Cardiac septum (tissue), 1 donor: ENCODE measurements around the gene RCAN2. TPM values are rescaled to one million over a fixed set of nuclear protein-coding genes. Genes with fewer than 3 reads are reported as not detected.

Source experiments
- DNase-seq: peaks from one replicate; pipeline ENCODE4 v3.0.0-alpha.2; 2020; ENCODE audit warnings: low spot score
- intact Hi-C: fragments of 100-400 bp; cut with DNase I; formaldehyde crosslinking; loops from one replicate; pipeline ENCODE4 v1.14.0; 2022
- long read RNA-seq: library from polyadenylated mRNA; unstranded; transcript quantifications from one replicate; pipeline ENCODE4 v2.0.0, GENCODE V29; 2021
- total RNA-seq: library from RNA; stranded (reverse); fragmentation: NEBNext Ultra II Directional; extraction: Animal tissue kit (Norgen Biotek cat#: 25700); gene quantifications from one replicate; pipeline ENCODE4 v1.2.1, GENCODE V29; 2021
- donor health status: DM: no; HTN: no; CAD: no.

RCAN2 gene
- 281 TPM for total RNA-seq
- long read RNA-seq, partial matches to known transcripts: 146 of 213 reads
- long read RNA-seq, other reads (novel, unspliced or antisense): 65 of 213 reads

DNA sequence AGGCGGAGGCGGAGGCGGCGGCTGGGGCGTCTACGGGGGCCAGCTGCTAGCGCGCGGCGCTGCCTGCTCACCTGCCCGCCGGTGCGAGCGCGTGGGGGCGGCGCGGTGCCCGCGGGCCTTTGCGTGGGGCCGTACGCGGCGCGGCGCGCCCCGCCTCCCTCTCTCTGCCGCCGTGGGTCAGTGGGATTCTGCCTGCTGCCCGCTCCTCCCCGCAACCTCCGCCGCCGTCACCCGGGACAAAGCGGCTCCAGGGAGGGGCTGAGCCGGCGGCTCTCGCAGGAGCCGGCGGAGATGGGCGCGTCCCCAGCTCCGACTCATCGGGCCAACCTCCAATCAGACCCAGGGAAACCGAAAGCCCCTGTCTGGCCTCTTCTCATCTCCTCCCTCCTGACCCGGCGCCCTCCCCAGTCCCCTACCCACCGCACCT, at the start of gene RCAN2:
TSS of gene RCAN2 (minus strand) at position 249 of the 427 bp plus-strand sequence.
- DNase-seq: peak; percentile 90
- intact Hi-C loops: loop anchor here (1.0 to 5.0 kb wide), 3 partner anchors 72 to 272 kb away; no protein-coding TSS in a partner anchor

GRCh38 chr6:46539866-46540265, 48.6 kb upstream of the RCAN2 start:
- DNase-seq: no peak
- intact Hi-C loops: no loop called here

GRCh38 chr6:46538800-46539480, 47.7 kb upstream of the RCAN2 start:
- intact Hi-C loops: no loop called here
- DNase-seq: no peak

DNA sequence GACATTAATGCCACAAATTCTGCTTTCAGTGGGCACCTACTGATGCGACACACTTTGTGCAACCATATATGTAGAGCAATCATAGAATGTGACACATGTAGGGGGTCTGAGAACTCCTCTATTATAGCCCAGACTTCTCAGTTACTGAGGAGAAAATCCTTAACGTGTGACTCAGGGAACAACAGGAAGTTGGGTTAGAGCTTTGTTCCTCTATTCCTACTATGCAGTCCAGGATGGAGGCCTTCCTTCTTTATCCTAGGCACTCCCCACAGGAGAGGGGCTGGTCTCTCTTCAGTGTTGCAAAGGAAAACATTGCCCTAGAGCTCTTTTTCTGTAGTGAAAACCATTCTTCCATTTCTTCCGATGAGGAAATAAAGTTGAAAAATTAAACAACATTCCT, 39.6 kb upstream of the RCAN2 start:
- DNase-seq: no peak
- intact Hi-C loops: no loop called here

DNA sequence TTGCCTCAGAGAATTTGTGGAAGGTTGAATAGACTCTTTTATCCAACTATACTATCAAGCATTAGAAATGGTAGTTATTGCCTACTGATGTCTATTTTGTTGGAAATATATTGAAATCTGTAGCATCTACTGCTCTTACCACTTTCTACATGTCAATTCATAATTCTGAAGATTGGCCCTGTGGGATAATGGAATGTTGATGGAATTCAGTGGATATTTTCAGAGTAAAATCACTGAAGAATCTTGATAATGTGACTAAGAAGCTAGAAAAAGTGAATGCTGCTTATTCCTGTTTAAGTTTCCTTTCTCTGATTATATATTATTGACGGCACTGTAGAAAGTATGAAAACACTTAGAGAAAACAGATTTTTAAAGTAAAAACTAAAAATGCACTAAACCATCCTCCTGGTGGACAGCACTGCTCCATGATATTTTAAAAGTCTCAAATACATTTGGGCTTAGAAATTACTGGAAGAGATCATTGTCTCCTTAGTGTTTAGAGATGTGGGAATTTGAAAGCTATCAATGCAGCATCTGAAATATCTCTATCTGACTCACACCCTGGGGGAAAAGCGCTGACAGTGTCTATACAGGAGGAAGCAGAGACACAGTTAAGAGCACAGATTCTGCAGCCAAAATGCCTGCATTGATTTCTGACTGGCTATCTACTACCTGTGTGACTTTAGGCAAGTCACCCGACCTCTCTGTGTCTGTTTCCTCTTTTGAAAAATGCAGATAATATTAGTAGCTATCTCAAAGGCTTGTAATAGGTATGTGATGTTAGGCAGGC, 37.9 kb upstream of the RCAN2 start:
- intact Hi-C loops: no loop called here
- no peak for DNase-seq

DNA sequence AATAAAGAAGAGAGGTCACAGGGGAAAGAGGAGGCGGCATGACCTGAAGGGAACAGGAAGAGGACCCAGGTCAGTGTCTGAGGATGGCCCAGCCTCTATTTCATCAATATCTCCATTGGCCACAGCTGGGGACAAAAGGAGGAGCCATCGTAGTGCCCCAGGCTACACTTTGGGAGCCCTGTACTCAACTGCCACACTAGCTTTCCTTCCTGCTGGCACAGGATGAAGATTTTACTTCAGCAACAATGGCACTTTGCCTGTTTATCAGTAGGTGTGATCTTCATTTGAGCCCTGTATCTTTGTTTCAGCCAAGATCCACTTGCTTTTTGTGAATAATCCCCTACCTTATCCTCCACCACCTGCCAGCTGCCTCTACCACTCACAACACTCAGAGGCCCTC, 35.4 kb upstream of the RCAN2 start:
- DNase-seq: no peak
- intact Hi-C loops: no loop called here

GRCh38 chr6:46525583-46525982, 34.3 kb upstream of the RCAN2 start:
- intact Hi-C loops: no loop called here

GRCh38 chr6:46521464-46521971, 30.3 kb upstream of the RCAN2 start:
- intact Hi-C loops: no loop called here
- DNase-seq: no peak

More at GRCh38 chr6:46525583-46525982, 34.3 kb upstream of the RCAN2 start:
- no peak for DNase-seq

DNA sequence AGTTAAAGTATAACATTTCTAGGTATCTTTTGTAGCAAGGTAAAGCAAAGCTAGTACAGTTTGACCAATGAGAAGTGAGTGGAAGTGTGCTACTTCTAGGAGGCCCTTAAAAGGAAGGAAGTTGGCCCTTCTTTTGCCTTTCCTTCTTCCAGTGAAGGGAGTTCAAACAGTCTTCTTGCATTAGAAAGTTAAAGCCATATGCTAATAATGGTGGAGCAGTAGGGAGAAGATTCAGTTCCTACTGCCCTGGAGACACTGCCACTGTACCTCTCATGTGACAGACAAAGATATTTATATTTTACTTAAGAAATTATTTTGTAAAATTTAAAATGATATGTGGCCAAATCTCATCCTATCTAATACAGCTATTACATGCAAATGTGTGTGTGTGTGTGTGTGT, 26.0 kb upstream of the RCAN2 start:
- intact Hi-C loops: no loop called here
- DNase-seq: no peak

GRCh38 chr6:46513533-46513932, 22.3 kb upstream of the RCAN2 start:
- intact Hi-C loops: no loop called here
- no peak for DNase-seq

- intact Hi-C loops: no loop called here
- no peak for DNase-seq
Measured at GRCh38 chr6:46511320-46511719, 20.1 kb upstream of the RCAN2 start.

DNA sequence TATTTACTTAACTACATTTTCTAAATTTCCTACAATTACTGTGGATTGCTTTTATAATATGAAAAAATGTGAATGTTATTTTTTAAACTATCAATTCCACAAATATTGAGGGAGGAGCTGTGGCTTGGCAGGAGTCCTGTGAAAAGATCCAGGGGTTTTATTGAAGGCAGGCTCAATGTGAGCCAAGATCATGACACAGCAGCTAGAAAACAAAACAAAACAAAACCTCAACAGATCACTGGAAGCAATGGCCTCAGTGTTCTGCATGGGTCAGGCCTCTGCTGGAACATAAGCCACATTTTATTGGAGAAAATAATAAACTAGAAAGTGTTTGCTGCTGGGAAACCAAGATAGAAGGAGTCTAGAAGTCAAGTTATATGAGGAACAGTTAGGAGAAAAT, 19.4 kb upstream of the RCAN2 start:
- DNase-seq: no peak
- intact Hi-C loops: no loop called here

GRCh38 chr6:46509981-46510510, 18.8 kb upstream of the RCAN2 start:
- no peak for DNase-seq
- intact Hi-C loops: loop anchor here (5.0 kb wide), 1 partner anchor 102 kb away; no protein-coding TSS in a partner anchor

DNA sequence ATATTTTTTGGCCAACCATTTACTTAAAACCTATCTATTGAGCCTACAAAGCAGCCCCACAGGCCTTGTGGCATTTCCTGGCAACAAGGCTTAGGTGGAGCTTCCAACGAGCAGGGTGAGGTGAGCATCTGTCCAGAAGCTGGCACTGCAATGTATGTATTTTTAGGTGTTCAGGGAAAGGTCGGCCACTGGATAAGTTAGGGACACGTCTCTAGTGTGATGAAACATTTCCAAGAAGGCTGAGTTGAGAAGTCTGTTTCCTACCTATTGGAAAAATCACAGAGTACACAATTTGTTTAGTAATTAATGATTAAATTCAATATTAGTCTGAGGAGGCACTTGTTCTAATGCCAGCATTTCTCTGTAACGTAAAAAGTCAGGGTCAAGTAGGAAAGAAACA, 17.8 kb upstream of the RCAN2 start:
- DNase-seq: no peak
- intact Hi-C loops: loop anchor here (5.0 kb wide), 1 partner anchor 103 kb away; no protein-coding TSS in a partner anchor

- intact Hi-C loops: loop anchor here (5.0 kb wide), 1 partner anchor 105 kb away; no protein-coding TSS in a partner anchor
- no peak for DNase-seq
Measured at GRCh38 chr6:46507426-46507825, 16.2 kb upstream of the RCAN2 start.

- DNase-seq: no peak
- intact Hi-C loops: loop anchor here (5.0 kb wide), 1 partner anchor 106 kb away; no protein-coding TSS in a partner anchor
Measured at GRCh38 chr6:46505693-46506512, 14.7 kb upstream of the RCAN2 start.

GRCh38 chr6:46504242-46504641, 13.0 kb upstream of the RCAN2 start:
- DNase-seq: no peak
- intact Hi-C loops: no loop called here

DNA sequence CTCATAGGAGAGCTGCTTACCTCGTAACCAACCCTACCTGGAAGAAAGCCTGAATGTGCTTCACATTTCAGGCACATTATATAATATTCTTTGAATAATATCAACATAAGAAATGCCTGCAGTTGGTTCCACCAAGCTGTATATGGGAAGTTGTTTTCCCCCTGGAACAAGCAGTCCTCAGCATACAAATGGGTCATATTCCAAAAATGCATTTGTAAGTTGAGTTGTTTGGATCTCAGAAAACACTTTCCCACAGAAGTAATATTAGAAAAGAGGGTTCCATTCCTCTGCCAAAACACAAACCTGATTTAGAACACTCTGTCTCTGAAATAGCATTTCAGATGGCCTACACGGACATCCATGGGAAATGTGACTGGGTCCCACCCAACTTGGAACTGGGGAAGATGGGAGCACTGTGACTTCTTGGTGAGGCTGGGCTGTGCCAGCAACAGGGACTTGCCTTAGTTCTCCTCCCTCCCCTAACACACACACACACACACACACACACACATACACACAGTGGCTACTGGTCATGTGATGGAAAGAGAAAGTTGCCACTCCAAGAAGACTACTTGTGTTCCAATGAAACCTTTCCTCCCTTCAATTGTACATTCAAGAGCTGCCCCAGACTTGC, 11.4 kb upstream of the RCAN2 start:
- intact Hi-C loops: no loop called here
- DNase-seq: no peak
